SW480 (cell line): ENCODE data around the gene SPEN.
"Not testable (repeated sequence)": the region's sequence is repeated elsewhere in the genome, so short reads cannot be mapped to it uniquely, and the experiment has no call there.

Source experiments
- DNase-seq: peaks from one replicate; pipeline ENCODE4 v3.0.0-alpha.2; 2016; ENCODE audit warnings: low spot score

SPEN gene

GRCh38 chr1:15834406-15835204 is 12.9 kb upstream of the SPEN start:
- DNase-seq: peak; percentile 93

DNA sequence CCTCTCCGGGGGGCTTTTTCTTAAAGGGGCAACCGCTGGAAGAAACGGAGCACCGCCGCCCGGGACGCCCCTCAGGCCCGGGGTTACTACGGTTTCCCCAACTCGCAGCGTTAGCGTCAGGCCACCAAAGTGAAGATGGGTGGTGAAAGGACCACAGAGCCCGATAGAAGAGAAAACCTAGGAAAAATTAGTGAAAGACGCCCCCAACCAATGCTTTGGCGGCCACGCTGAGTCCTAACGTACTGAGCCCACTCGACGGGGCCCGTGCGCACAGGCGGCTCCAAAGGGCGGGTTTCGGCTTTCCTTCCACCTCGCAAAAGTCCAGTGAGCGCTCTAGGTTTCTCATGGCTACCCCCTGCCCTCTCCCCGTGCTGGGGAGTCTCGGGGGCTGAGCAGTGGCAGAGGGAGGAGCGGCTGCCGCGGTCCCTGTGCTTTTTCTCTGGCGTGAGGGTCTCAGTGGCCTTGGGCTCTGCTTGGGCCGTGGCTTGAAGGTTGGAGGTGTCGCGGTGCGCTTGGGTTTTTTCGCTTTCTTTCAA is 12.2 kb upstream of the SPEN start:
- no peak for DNase-seq

GRCh38 chr1:15835741-15836510 is 11.6 kb upstream of the SPEN start:
- DNase-seq: peak; percentile 99

DNA sequence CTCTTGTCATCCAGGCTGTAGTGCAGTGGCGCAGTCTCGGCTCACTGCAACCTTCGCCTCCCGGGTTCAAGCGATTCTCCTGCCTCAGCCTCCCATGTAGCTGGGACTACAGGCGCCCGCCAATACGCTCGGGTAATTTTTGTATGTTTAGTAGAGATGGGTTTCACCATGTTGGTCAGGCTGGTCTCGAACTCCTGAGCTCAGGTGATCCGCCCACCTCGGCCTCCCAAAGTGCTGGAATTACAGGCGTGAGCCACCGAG is 11.1 kb upstream of the SPEN start:
- not testable (repeated sequence) for DNase-seq

GRCh38 chr1:15836772-15837669 is 10.5 kb upstream of the SPEN start:
- DNase-seq: peak; percentile 74

GRCh38 chr1:15837931-15838330 is 9.6 kb upstream of the SPEN start:
- DNase-seq: no peak

GRCh38 chr1:15838721-15839120 is 8.8 kb upstream of the SPEN start:
- no peak for DNase-seq

DNA sequence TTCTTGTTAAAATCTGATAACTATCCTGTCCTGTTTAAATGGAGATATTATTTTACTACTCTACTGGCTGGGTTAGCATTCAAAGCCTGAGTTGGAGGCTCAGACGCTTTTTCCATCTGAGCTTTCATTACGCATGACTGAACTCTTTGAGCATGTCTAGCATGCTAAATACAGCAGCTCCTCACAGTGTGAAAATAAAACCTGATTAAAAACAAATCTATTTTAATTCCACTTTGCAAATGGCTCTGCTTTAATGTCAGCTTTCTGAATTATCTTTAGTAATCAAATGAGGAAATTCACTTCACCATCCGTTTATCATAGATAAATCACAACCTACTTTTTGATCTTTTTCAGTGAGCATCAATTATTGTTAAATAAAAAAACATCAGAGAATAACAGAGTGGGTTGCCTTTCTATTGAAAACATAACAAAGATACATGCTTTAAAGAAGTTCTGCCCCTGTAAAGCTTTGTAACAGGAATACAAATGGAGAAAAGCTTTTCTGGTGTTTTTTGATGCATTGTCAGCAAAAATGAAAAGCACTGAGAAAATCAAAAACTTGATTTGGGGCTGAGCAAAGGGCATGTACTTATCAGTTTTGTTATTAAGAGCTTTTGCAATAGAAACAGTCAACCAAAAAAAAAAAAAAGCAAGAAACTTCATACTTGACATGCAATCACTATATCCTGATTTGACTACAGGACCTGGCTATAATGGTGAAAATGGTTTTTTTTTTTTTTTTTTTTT is 3.5 kb upstream of the SPEN start:
- DNase-seq: no peak

GRCh38 chr1:15846056-15846455 is 1.5 kb upstream of the SPEN start:
- DNase-seq: not testable (repeated sequence)

GRCh38 chr1:15847893-15848142 is 311 bp downstream of the SPEN start:
- no peak for DNase-seq

GRCh38 chr1:15848143-15848928 is 829 bp downstream of the SPEN start:
- peak; percentile 39 for DNase-seq

DNA sequence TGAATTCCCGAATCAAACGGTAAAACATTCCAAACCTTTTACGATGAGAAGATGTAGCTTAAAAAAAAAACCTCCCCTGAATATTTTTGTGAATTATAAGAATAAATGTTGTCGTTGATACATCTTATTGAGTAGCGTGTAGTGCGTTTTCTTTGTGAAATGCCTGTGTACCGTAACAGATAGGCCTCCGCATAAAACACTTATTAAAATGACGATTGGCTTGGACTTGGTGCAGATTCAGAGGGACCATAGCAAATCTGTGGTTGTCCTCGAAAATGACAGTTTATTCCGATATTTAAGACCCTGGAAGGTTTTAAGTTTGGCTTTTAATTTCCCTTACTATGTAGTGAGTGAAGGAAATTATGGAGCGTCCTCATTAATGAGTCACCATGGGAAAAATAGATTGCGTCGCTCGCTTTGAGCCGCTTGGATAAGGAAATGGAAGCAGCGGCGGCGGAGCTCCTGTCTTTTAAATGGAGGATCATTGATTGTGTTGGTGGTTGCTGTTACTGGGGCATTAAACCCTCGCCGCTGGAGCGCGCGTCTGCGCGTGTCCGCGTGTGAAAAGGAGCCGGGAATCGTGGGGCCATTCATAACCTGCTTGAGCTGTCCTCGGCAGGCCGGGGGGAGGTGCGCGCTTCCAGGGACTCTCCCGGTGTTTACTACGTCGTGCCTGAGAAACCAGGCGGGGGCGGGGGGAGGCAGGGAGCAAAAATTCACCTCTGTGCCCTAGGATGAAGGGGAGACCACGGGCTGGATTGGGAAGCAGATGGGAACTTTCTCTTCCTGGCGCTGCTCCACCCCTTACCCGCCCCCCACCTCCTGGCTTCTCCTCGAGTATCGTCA is 1.6 kb downstream of the SPEN start:
- peak; percentile 94 for DNase-seq

DNA sequence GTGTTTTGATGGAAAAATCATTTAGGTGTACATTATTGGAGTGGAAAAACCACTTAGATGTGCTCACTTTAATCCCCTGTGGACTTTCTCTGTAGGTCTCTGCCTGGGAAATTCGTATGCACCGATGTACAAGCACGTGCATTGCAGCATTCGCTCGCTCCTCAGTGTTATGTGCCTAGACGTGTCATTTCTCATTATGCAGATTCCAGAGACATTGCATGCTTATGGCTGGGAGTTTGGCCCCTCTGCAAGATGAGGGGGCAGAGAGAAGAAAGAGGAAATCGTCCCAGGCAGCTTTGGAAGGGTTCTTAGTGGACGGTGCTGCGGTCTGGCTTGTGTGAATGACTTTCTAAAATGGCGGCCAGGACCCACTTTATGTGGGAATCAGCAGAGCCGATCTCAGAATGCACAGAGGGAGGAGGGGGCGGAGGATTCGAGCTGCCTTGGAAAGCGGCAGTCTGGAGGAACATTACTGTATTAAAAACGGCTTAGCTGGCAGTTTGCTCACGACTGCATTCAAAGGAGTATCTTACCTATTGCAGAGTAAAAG is 2.3 kb downstream of the SPEN start:
- DNase-seq: peak; percentile 75

- DNase-seq: no peak
Measured at GRCh38 chr1:15850471-15851001, 3.0 kb downstream of the SPEN start.

DNA sequence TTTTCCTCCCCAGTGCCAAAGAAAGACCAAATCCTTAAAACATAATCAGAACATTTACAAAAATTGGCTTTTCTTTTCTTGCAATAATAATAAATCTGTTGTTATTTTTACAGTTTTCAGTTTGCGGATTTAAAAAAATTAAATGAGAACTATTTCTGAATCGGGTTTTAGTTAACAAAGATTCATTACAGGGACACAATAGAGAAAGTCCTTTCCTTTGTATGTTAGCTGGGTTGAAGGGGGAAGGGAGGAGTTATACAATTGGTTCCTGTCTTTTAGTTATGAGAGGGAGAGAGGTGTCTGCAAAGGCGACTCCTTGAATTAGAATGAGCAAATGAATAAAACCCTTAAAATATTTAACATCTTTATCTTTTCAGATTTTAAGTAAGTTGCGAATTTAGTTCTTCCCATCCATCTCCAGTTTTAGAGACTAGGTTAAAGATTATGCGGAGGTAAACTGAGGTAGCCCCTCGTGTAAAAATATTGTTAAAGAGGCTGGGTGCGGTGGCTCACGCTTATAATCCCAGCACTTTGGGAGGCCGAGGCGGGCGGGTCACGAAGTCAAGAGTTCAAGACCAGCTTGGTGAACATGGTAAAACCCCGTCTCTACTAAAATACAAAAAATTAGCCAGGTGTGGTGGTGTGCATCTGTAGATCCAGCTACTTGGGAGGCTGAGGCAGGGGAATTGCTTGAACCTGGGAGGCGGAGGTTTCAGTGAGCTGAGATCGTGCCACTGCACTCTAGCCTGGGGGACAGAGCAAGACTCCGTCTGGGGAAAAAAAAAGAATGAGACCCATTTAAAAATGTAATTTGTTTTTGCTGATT is 3.9 kb downstream of the SPEN start:
- no peak for DNase-seq

- DNase-seq: no peak
Measured at GRCh38 chr1:15852036-15852827, 4.7 kb downstream of the SPEN start.

- DNase-seq: no peak
Measured at GRCh38 chr1:15852828-15853302, 5.4 kb downstream of the SPEN start.

- DNase-seq: no peak
Measured at GRCh38 chr1:15856888-15857287, 9.4 kb downstream of the SPEN start.
